Calu3 (cell line): ENCODE data around the gene TMEM150A. TPM values are rescaled to one million over a fixed set of nuclear protein-coding genes. Genes with fewer than 3 reads are reported as not detected.

Experiments used
- BruUV-seq: library from RNA; stranded (reverse); fragments of 400-500 nt; replicated peaks from 2 replicates; lab custom pipeline; 2021; lab: Mats Ljungman, UMichigan
- CTCF ChIA-PET: fragments of 300-600 bp; sonication (Branson Sonifier 250); formaldehyde crosslinking; loops from one replicate; lab custom pipeline; 2022; ENCODE audit warnings: antibody characterized with exemption; lab: Charles Lee
- DNase-seq: peaks from one replicate; pipeline ENCODE4 v3.0.0; 2022
- H3K27ac Mint-ChIP-seq: one replicate; pipeline ENCODE4 v1.8.0; 2022; ENCODE audit warnings: mixed read lengths; ENCODE audit not compliant: unreplicated experiment
- H3K27me3 Mint-ChIP-seq: one replicate; pipeline ENCODE4 v1.8.0; 2022; ENCODE audit warnings: mixed read lengths; ENCODE audit not compliant: unreplicated experiment
- H3K36me3 Mint-ChIP-seq: one replicate; pipeline ENCODE4 v1.8.0; 2022; ENCODE audit warnings: mild to moderate bottlenecking, moderate library complexity, mixed read lengths; ENCODE audit not compliant: insufficient read depth, unreplicated experiment
- H3K4me1 Mint-ChIP-seq: one replicate; pipeline ENCODE4 v1.8.0; 2022; ENCODE audit warnings: mild to moderate bottlenecking, low read depth, mixed read lengths; ENCODE audit not compliant: unreplicated experiment
- H3K4me3 Mint-ChIP-seq: one replicate; pipeline ENCODE4 v1.8.0; 2022; ENCODE audit warnings: mild to moderate bottlenecking, low read depth, moderate library complexity, mixed read lengths; ENCODE audit not compliant: unreplicated experiment
- H3K9me3 Mint-ChIP-seq: one replicate; pipeline ENCODE4 v1.8.0; 2022; ENCODE audit warnings: low read depth, mixed read lengths; ENCODE audit not compliant: unreplicated experiment
- intact Hi-C: fragments of 100-400 bp; cut with micrococcal nuclease; formaldehyde crosslinking; loops from one replicate; pipeline ENCODE4 v1.10.0; 2022; ENCODE audit not compliant: unreplicated experiment
- total RNA-seq: library from RNA; stranded (reverse); gene quantifications from 2 replicates; pipeline ENCODE4 v1.2.3, GENCODE V29; 2022
- TF ChIP-seq, protein P1 (sequence below): fragments of 200-600 bp; IDR thresholded peaks from one replicate; pipeline ENCODE4 v1.8.0; 2022; ENCODE audit warnings: antibody characterized with exemption; ENCODE audit not compliant: unreplicated experiment

Gene TMEM150A
- total RNA-seq, 1 experiment from 2014 or later, result 12.1 TPM

DNA sequence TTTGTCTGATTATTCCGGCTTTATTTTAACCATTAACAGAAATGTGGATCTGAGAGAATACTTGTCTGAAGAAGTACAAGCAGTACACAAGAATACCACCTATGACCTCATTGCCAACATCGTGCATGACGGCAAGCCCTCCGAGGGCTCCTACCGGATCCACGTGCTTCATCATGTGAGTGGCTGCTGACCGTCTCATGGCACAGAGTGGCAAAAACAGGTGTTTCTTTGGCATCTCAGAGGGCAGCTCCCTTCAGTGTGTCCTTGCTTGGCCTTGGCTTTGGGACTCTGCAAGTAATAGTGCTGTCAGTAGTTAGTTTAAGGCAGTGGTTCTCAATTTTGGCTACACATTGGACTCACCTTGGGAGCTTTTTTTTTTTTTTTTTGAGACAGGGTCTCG is 42.4 kb upstream of the TMEM150A start:
- H3K27me3 Mint-ChIP-seq, result no peaks in the 10 kb centered on the region
- peaks cover 72% of the 10 kb centered on the region for H3K36me3 Mint-ChIP-seq
- H3K27ac Mint-ChIP-seq, result no peak overlapping the region
- no peak for DNase-seq
- H3K9me3 Mint-ChIP-seq, result no peaks in the 10 kb centered on the region
- TF ChIP-seq, protein P1, sequence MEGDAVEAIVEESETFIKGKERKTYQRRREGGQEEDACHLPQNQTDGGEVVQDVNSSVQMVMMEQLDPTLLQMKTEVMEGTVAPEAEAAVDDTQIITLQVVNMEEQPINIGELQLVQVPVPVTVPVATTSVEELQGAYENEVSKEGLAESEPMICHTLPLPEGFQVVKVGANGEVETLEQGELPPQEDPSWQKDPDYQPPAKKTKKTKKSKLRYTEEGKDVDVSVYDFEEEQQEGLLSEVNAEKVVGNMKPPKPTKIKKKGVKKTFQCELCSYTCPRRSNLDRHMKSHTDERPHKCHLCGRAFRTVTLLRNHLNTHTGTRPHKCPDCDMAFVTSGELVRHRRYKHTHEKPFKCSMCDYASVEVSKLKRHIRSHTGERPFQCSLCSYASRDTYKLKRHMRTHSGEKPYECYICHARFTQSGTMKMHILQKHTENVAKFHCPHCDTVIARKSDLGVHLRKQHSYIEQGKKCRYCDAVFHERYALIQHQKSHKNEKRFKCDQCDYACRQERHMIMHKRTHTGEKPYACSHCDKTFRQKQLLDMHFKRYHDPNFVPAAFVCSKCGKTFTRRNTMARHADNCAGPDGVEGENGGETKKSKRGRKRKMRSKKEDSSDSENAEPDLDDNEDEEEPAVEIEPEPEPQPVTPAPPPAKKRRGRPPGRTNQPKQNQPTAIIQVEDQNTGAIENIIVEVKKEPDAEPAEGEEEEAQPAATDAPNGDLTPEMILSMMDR, result no peak
- H3K4me3 Mint-ChIP-seq, result no peak overlapping the region
- no peaks in the 10 kb centered on the region for H3K4me1 Mint-ChIP-seq
- intact Hi-C loops, result loop anchor here (5.0 kb wide), 1 partner anchor 62 kb away; no protein-coding TSS in a partner anchor
- CTCF ChIA-PET, result interaction anchor here (0.7 kb wide), 1 partner anchor 255 kb away, joined by 5 read pairs; no protein-coding TSS in a partner anchor
- BruUV-seq, result no TSS peak

DNA sequence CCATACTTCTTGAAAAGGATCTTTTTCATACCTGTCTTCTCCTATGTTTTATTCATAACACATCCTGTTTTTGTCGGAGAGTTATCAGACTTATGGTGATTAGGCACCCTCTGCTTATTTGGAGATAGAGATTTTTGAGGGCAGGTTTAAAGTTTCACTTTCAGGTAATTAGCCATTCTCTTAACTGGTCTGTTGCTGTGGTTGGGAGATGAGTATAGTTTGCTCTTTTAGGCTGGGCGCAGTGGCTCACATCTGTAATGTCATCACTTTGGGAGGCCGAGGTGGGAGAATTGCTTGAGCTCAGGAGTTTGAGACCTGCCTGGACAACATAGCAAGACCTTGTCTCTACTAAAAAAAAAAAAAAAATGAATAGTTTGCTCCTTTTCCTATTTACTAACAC is 40.2 kb upstream of the TMEM150A start:
- intact Hi-C loops, result no loop called here
- Mint-ChIP-seq H3K4me1 (no peaks in the 10 kb centered on the region), H3K9me3 (no peaks in the 10 kb centered on the region), H3K4me3 (no peak overlapping the region), H3K27ac (no peak overlapping the region), H3K27me3 (no peaks in the 10 kb centered on the region), H3K36me3 (peaks cover 70% of the 10 kb centered on the region)
- no peak for DNase-seq
- TF ChIP-seq, protein P1, result no peak
- CTCF ChIA-PET, result interaction anchor here (0.5 kb wide), 1 partner anchor 221 kb away, joined by 3 read pairs; no protein-coding TSS in a partner anchor
- BruUV-seq, result no TSS peak

DNA sequence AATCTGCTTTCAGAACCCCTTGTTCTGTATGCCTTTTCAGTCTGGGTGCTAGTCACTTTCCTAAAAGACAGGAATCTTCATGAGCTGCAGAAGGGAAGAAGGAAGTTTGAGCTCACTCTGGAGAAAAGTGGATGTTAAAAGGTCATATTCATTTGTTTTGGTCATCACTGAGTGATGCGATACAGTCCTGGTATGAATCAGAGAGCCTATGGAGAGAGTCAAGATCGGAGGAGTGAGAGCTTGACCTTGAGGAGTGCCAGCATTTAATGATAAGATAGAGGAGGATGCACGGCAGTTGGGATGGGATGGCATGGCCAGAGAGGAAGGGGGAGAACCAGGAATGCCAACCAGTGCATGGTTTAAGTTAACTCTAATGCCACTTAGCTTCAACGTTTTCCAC is 33.1 kb upstream of the TMEM150A start:
- H3K27me3 Mint-ChIP-seq, result no peaks in the 10 kb centered on the region
- CTCF ChIA-PET, result interaction anchor here (1.0 kb wide), 1 partner anchor 13 kb away, joined by 3 read pairs; no protein-coding TSS in a partner anchor
- BruUV-seq, result no TSS peak

DNA sequence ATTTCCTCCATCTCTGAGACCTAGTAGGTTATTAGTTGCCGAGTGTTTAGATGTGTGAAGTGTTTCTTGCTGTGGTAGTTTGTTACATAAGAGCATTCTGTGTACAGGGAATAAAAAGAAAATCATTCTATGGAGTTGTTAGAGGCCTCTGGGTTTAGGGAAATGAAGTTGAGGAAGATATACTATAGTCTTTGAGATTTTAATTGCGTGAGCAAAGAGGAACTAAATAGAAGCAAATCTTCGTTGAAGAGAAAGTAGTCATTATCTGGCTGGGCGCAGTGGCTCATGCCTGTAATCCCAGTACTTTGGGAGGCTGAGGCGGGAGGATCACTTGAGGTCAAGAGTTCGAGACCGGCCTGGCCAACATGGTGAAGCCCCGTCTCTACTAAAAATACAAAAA is 32.5 kb upstream of the TMEM150A start:
- TF ChIP-seq, protein P1, result no peak
- DNase-seq, result no peak
- no peaks in the 10 kb centered on the region for H3K4me1 Mint-ChIP-seq
- intact Hi-C loops, result no loop called here
- BruUV-seq, result no TSS peak
- no peak overlapping the region for H3K27ac Mint-ChIP-seq
- H3K9me3 Mint-ChIP-seq, result no peaks in the 10 kb centered on the region
- CTCF ChIA-PET, result interaction anchor here (0.6 kb wide), 1 partner anchor 26 kb away, joined by 5 read pairs; no protein-coding TSS in a partner anchor
- H3K36me3 Mint-ChIP-seq, result peaks cover 64% of the 10 kb centered on the region
- H3K4me3 Mint-ChIP-seq, result no peak overlapping the region
- no peaks in the 10 kb centered on the region for H3K27me3 Mint-ChIP-seq

More for the DNA sequence above, 33.1 kb upstream of the TMEM150A start:
- Mint-ChIP-seq H3K4me3 (no peak overlapping the region), H3K4me1 (no peaks in the 10 kb centered on the region), H3K27ac (no peak overlapping the region), H3K36me3 (peaks cover 66% of the 10 kb centered on the region), H3K9me3 (no peaks in the 10 kb centered on the region)
- no peak for DNase-seq
- intact Hi-C loops, result no loop called here
- TF ChIP-seq, protein P1, result no peak
